Ectodermal cell (in vitro differentiated cells): Measurements from ENCODE around the gene SAP25.

ENCODE experiments used
- H3K27ac ChIP-seq: 2 replicates; pipeline ENCODE4 v1.7.0; 2013; ENCODE audit warnings: mild to moderate bottlenecking, low read depth, low read length; ENCODE audit not compliant: insufficient read depth, poor library complexity, severe bottlenecking
- H3K27me3 ChIP-seq: 2 replicates; pipeline ENCODE4 v1.7.0; 2013; ENCODE audit warnings: mild to moderate bottlenecking, low read length; ENCODE audit not compliant: insufficient read depth, control insufficient read depth, poor library complexity, severe bottlenecking
- H3K36me3 ChIP-seq: one replicate; pipeline ENCODE4 v1.7.0; 2013; ENCODE audit warnings: low read length; ENCODE audit not compliant: control insufficient read depth, insufficient read depth
- H3K4me1 ChIP-seq: one replicate; pipeline ENCODE4 v1.7.0; 2013; ENCODE audit warnings: low read length; ENCODE audit not compliant: control insufficient read depth, insufficient read depth
- H3K4me3 ChIP-seq: 2 replicates; pipeline ENCODE4 v1.7.0; 2013; ENCODE audit warnings: low read depth, low read length, control low read depth; ENCODE audit not compliant: insufficient read depth
- H3K9me3 ChIP-seq: 2 replicates; pipeline ENCODE4 v1.7.0; 2013; ENCODE audit warnings: mild to moderate bottlenecking, low read length, moderate library complexity; ENCODE audit not compliant: control insufficient read depth
- WGBS, 2 experiments: methylation state at CpG; one replicate each; pipeline ENCODE4 v1.1.7; 2013; ENCODE audit warnings: missing lambda C conversion rate in 2 of 2; 5-methylcytosine and 5-hydroxymethylcytosine counted together

SAP25 gene

DNA sequence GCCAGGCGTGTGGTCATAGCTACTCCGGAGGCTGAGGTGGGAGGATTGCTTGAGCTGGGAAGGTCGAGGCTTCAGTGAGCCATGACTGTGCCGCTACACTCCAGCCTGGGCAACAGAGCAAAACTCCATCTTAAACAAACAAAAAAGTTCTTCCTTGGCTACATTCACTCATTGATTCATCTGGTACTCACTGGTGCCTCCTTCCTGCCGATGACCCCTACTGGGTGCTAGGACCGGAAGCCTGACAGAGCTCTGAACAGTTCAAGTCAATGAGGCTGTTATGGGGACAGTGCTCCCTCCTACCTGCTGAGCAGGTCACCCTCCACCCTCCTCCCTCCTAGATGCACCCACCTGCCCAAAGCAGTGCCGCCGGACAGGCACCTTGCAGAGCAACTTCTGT, 33.4 kb upstream of the SAP25 start:
- H3K27ac ChIP-seq, result no peak overlapping the region
- 91 to 96% methylated on average over 8 of the region's 8 CpGs for WGBS, 2 experiments

DNA sequence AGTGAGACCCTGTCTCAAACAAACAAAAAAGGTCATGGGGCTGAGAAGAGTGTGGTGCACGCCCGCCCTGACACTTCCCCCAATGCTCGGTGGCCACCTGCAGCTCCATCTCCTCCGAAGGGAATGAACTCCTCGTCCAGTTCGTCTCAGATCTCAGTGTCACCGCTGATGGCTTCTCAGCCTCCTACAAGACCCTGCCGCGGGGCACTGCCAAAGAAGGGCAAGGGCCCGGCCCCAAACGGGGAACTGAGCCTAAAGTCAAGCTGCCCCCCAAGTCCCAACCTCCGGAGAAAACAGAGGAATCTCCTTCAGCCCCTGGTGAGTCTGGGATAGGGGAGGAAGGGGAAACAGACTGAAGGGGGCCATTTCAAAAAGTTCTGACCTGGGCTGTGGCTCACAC, 32.6 kb upstream of the SAP25 start:
- Histone ChIP-seq H3K9me3 (no peaks in the 10 kb centered on the region), H3K4me1 (peaks cover 34% of the 10 kb centered on the region), H3K4me3 (no peak overlapping the region), H3K27ac (no peak overlapping the region), H3K36me3 (no peaks in the 10 kb centered on the region), H3K27me3 (peaks cover 26% of the 10 kb centered on the region)
- 88% methylated on average over 12 of the region's 12 CpGs for WGBS, 2 experiments

More for the DNA sequence above, 33.4 kb upstream of the SAP25 start:
- H3K9me3 ChIP-seq, result no peaks in the 10 kb centered on the region
- no peak overlapping the region for H3K4me3 ChIP-seq
- H3K36me3 ChIP-seq, result no peaks in the 10 kb centered on the region
- peaks cover 26% of the 10 kb centered on the region for H3K27me3 ChIP-seq
- peaks cover 26% of the 10 kb centered on the region for H3K4me1 ChIP-seq

DNA sequence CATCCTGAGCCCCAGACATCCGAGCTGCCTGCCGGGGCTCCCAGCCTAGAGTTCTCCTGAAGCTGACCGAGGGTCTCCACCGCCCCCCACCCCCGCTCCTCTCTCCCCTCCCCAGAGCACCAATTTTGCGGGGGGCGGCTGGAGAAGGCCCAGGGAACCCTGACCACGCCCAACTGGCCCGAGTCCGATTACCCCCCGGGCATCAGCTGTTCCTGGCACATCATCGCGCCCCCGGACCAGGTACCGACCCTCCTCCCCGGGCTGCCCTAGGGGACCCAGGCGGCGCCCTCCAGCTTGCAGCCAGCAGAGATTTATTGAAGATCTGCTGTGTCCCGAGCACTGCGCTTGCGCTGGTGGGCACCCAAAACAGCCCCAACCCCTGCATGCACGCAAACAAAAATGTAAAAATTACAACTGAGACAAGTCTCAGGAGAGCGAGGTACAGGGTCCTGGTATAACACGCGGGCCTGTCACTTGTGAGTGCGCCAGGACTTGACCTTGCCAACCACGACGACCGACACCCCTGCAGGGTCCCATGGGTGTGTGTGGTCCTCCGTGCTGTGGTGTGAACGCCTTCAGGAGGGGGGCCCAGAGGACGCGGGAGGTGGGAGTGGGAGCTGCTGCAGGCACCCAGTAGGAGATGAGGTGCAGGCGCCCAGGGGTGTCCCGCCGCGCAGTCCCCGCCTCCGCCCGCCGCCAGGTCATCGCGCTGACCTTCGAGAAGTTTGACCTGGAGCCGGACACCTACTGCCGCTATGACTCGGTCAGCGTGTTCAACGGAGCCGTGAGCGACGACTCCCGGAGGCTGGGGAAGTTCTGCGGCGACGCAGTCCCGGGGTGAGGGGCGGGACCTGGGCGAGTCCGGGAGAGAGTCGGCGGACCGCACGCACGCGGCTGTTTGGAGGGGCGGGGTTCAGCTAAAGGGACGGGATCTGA, 31.5 kb upstream of the SAP25 start:
- Histone ChIP-seq H3K27ac (no peak overlapping the region), H3K4me1 (peaks cover 43% of the 10 kb centered on the region), H3K4me3 (peak overlapping the region; percentile 59), H3K36me3 (no peaks in the 10 kb centered on the region), H3K27me3 (peaks cover 26% of the 10 kb centered on the region), H3K9me3 (no peaks in the 10 kb centered on the region)
- 2% methylated on average over 68 of the region's 68 CpGs for WGBS, 2 experiments

DNA sequence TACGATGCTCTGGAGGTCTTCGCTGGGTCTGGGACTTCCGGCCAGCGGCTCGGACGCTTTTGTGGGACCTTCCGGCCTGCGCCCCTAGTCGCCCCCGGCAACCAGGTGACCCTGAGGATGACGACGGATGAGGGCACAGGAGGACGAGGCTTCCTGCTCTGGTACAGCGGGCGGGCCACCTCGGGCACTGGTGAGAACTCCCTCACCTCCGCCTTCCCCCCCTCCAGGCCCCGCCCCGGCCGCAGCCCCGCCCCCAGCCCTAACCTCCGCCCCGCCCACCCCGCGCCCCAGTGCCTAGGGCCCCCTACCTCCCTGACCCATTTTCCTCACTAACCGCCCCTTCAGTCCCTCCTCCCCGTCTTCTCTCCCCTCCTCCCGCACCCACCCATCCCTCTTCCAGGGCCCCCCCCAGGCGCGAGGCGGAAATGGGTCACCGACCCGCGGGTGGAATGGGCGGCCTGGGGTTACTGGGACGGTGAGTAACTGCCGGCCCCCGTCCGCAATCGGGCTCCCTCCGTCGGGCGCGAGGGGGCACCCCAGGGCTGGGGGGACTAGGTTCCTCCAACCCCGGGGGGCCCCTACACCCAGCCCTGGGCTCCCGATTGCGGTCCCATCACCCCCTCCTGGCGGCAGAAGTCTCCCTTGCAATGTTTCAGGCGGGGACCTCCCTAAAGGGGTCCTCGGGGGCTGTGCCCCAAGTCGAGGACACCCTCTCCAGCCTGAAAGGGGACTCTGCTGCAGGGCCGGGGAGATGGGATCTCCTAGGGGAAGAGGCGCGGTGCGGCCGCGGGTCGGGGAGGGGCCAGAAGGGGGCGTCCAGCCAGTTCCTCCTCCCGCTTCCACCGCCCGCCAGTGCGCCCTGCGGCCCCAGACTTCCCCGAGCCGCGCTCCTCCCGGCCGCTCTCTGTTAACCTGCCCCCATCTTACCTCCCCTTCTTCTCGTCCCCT, 30.6 kb upstream of the SAP25 start:
- 1% methylated on average over 62 to 64 of the region's 70 CpGs for WGBS, 2 experiments
- H3K4me3 ChIP-seq, result peak overlapping the region; percentile 59
- H3K36me3 ChIP-seq, result no peaks in the 10 kb centered on the region
- peak overlapping the region; percentile 79 for H3K27ac ChIP-seq
- peaks cover 47% of the 10 kb centered on the region for H3K4me1 ChIP-seq
- H3K9me3 ChIP-seq, result no peaks in the 10 kb centered on the region
- peaks cover 26% of the 10 kb centered on the region for H3K27me3 ChIP-seq

DNA sequence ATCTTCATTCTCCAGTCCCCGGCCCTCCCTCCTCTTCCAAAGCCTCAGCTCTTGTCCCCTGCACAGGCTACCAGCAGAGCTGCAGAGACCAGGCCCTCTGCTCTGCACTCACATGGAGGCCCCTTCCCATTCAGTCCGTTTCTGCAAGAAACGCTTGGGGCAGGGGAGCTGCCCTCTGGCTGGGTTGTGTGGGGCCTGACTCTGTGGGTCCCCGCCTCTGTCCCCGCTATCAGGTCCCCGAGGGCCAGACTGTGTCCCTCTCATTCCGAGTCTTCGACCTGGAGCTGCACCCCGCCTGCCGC, 30.0 kb upstream of the SAP25 start:
- Histone ChIP-seq H3K36me3 (no peaks in the 10 kb centered on the region), H3K4me3 (peak overlapping the region; percentile 59), H3K27ac (peak overlapping the region; percentile 79), H3K9me3 (no peaks in the 10 kb centered on the region), H3K4me1 (peaks cover 47% of the 10 kb centered on the region), H3K27me3 (peaks cover 26% of the 10 kb centered on the region)
- WGBS, 2 experiments, result 5 to 8% methylated on average over 10 of the region's 10 CpGs

DNA sequence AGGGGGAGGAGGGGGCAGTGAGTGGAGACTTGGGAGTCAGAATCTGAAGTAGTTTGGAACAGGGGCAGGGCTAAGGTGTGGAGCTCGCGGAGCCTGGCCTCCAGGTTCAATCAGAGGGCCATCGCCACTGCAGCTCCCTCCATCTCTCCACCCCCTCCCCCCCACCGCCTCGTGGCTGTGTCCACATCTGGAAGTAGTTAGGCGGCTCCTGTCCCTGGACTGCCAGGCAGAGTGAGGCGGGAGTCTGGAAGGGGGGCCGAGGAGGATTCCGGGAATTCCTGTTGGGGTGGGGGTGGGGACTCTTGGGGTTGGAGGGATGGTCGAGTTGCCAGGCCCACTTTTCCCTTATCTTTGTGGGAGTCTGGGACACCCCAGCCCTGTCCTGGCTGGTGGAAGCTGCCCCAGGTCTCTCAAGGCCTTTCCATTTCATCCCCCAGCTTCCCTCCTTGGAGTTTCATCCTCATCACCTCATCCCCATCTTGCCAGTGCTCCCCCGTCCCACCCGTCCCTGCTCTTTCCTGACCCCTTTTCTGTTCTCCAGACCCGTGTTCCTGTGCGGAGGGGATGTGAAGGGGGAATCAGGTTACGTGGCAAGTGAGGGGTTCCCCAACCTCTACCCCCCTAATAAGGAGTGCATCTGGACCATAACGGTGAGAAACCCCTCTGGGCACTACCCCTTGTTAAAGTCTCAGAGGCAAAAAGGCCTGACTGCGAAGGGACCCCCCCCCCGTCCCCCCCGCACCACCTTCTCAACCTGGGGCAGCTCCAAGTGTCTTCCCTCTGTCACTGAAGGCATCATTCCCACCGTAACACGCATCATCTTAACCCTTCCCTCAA, 29.4 kb upstream of the SAP25 start:
- Histone ChIP-seq H3K27me3 (peaks cover 26% of the 10 kb centered on the region), H3K4me3 (peak overlapping the region; percentile 59), H3K9me3 (no peaks in the 10 kb centered on the region), H3K4me1 (peaks cover 47% of the 10 kb centered on the region), H3K27ac (peak overlapping the region; percentile 79), H3K36me3 (no peaks in the 10 kb centered on the region)
- WGBS, 2 experiments, result 12 to 22% methylated on average over 16 to 21 of the region's 21 CpGs

DNA sequence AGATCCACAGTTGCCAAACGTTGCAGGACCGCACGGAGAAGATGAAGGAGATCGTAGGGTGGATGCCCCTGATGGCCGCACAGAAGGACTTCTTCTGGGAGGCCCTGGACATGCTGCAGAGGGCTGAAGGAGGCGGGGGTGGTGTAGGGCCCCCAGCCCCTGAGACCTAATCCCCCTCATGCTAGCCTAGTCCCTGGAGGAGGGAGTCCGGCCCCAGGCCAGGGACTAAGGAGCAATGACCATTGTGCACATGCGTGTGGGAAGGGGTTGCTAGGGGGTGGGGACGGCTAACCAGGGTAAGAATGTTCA, 27.0 kb upstream of the SAP25 start:
- H3K27me3 ChIP-seq, result peaks cover 16% of the 10 kb centered on the region
- H3K9me3 ChIP-seq, result no peaks in the 10 kb centered on the region
- no peak overlapping the region for H3K4me3 ChIP-seq
- no peaks in the 10 kb centered on the region for H3K36me3 ChIP-seq
- H3K4me1 ChIP-seq, result peaks cover 47% of the 10 kb centered on the region
- 84 to 86% methylated on average over 9 of the region's 9 CpGs for WGBS, 2 experiments
- H3K27ac ChIP-seq, result no peak overlapping the region

DNA sequence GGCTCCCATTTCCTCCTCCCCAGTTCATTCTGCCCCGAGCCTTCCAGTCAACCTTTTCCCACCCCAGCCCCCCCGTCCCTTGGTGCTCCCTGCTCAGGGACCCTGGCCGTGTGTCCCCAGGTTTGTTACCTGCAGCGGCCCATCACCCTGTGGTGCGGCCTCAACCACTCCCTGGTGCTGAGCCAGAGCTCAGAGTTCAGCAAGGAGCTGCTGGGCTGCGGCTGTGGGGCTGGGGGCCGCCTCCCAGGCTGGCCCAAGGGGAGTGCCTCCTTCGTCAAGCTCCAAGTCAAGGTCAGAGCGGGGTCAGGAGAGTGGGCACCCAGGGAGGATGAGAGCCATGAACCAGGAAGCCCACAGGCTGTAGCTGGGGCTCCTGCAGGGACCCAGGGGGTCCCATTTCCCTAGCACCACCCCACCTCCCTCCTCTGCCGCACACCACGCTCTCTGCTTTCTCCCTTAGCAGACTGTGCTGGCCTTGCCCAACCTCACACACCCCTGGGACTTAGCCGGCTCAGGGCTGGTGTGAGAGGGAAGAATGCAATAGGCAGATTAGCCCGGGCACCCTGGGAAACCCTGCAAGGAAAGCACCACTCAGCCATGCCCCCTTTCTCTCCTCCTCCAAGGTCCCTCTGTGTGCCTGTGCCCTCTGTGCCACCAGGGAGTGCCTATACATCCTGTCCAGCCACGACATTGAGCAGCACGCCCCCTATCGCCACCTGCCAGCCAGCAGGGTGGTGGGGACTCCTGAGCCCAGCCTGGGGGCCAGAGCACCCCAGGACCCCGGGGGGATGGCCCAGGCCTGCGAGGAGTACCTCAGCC, 26.4 kb upstream of the SAP25 start:
- WGBS, 2 experiments, result 79 to 85% methylated on average over 18 of the region's 18 CpGs
- peaks cover 10% of the 10 kb centered on the region for H3K27me3 ChIP-seq
- no peak overlapping the region for H3K27ac ChIP-seq
- no peaks in the 10 kb centered on the region for H3K36me3 ChIP-seq
- H3K9me3 ChIP-seq, result no peaks in the 10 kb centered on the region
- peaks cover 42% of the 10 kb centered on the region for H3K4me1 ChIP-seq
- no peak overlapping the region for H3K4me3 ChIP-seq

DNA sequence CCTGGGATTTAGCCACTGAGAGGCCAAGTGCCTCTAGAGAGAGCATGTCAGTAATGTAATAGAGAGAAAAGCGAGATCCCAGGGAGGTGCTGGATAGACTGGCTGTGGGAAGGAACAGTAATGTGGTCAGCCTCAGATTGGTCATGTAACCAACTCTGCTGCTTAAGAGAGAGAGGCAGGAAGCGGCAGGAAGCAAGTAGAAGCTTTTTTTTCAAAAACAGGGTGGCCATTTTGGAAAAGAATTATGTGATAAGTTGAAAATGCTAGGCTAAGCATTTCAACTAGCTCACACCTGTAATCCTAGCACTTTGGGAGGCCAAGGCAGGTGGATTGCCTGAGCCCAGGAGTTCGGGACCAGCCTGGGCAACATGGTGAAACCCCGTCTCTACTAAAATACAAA, 24.7 kb upstream of the SAP25 start:
- no peak overlapping the region for H3K4me3 ChIP-seq
- WGBS, 2 experiments, result 92 to 93% methylated on average over 4 of the region's 4 CpGs
- no peak overlapping the region for H3K27ac ChIP-seq
- peaks cover 31% of the 10 kb centered on the region for H3K4me1 ChIP-seq
- no peaks in the 10 kb centered on the region for H3K9me3 ChIP-seq
- no peaks in the 10 kb centered on the region for H3K27me3 ChIP-seq
- no peaks in the 10 kb centered on the region for H3K36me3 ChIP-seq
